Heart right ventricle (tissue), 16 donors: ENCODE results near the gene ZNF618. TPM values are rescaled to one million over a fixed set of nuclear protein-coding genes. Genes with fewer than 3 reads are reported as not detected.

ENCODE experiments used
- ATAC-seq, 8 donors: fragments of 200-7000 bp; cut with Tn5 transposase; one replicate each; pipeline ENCODE4 v1.9.1; 2020; ENCODE audit warnings: mild to moderate bottlenecking in 8 of 8, moderate library complexity in 8 of 8, moderate number of reproducible peaks in 1 of 8
- DNase-seq, 2 donors: peaks; one replicate each; pipeline ENCODE4 v3.0.0-alpha.2; 2020
- H3K27ac ChIP-seq, 10 donors: fragments of 200-600 bp; sonication (generic) in 2 of 10; one replicate each; pipeline versions ENCODE4 v1.5.0 to v1.8.0; 2020 to 2022; ENCODE audit warnings: mild to moderate bottlenecking in 3 of 10
- H3K27me3 ChIP-seq, 7 donors: fragments of 200-600 bp; one replicate each; pipeline ENCODE4 v1.8.0; 2021 to 2022; ENCODE audit warnings: mild to moderate bottlenecking in 2 of 7
- H3K36me3 ChIP-seq, 9 donors: fragments of 200-600 bp; sonication (generic) in 1 of 9; one replicate each; pipeline versions ENCODE4 v1.5.0 to v1.8.0; 2020 to 2022; ENCODE audit warnings: mild to moderate bottlenecking in 2 of 9
- H3K4me1 ChIP-seq, 9 donors: fragments of 200-600 bp; sonication (generic) in 1 of 9; one replicate each; pipeline versions ENCODE4 v1.5.0 to v1.8.0; 2020 to 2022; ENCODE audit warnings: mild to moderate bottlenecking in 4 of 9
- H3K4me3 ChIP-seq, 10 donors: fragments of 200-600 bp; sonication (generic) in 2 of 10; one replicate each; pipeline versions ENCODE4 v1.5.0 to v1.8.0; 2020 to 2022; ENCODE audit warnings: mild to moderate bottlenecking in 7 of 10, moderate library complexity in 2 of 10
- H3K9me3 ChIP-seq, 11 donors: fragments of 200-600 bp in 10 of 11; sonication (generic) in 2 of 11; one replicate each; pipeline versions ENCODE4 v1.5.0 to v1.8.0; 2013 to 2022; ENCODE audit warnings: mild to moderate bottlenecking in 2 of 11, control low read depth in 1 of 11, moderate library complexity in 1 of 11
- WGBS, 2 donors: extraction: QIAGEN DNeasy Blood & Tissue Kit; methylation state at CpG; one replicate each; pipeline ENCODE4 v1.1.7; 2013; ENCODE audit warnings: inconsistent platforms in 1 of 2; 5-methylcytosine and 5-hydroxymethylcytosine counted together
- intact Hi-C, 10 donors: fragments of 100-400 bp; cut with DNase I; formaldehyde crosslinking; loops; one replicate each; pipeline versions ENCODE4 v1.11.1 to v1.14.2; 2022
- polyA plus RNA-seq, 2 donors: library from polyadenylated mRNA; stranded (reverse); fragments of 200-250 nt; gene quantifications; one replicate each; pipeline ENCODE4 v1.2.3, GENCODE V29; 2013
- total RNA-seq, 10 donors: library from RNA; stranded (reverse); fragmentation: NEBNext Ultra II Directional in 3 of 10; extraction: Animal tissue kit (Norgen Biotek cat#: 25700) in 3 of 10; gene quantifications; one replicate each; pipeline versions ENCODE4 v1.2.1 to v1.2.4, GENCODE V29; 2021 to 2023
- TF ChIP-seq, protein P1 (sequence below), 9 donors: fragments of 200-600 bp; sonication (generic) in 2 of 9; IDR thresholded peaks; one replicate each; pipeline versions ENCODE4 v1.5.0 to v1.8.0; 2021 to 2022; ENCODE audit warnings: antibody characterized with exemption in 9 of 9, mild to moderate bottlenecking in 5 of 9, moderate library complexity in 1 of 9
- donor health status: Arrhythmogenic right ventricular cardiomyopathy.
- donor health status: ischemic (EF 13 %, LVEDD 7.1; RV severe dilation, severe dysfunction).
- donor health status: healthy with polysubstance abuse.
- donor health status: DM: no; HTN: yes; CAD: no.
- donor health status: DM: no; HTN: no; CAD: no.
- donor health status: ischemic (EF 25% LVEDD 6.9; RV normal size, moderate dysfunction).
- donor health status: ischemic (EF 25% LVEDD 5.7; RV mildly dilated, moderate dysfunction).
- donor health status: healthy.
- donor health status: DM: yes; HTN: yes; CAD: no.
- donor health status: Ischemic cardiomyopathy.
- donor health status: ischemic (EF 35%, LVEDD 5.7; RV mildly dilated, moderate dysfunction).
- donor health status: nonischemic (EF 11% LVEDD 7.7; RV severe dilation, severe dysfunction).
- donor health status: DM: yes; HTN: yes; CAD: no.
- donor health status: PGD.
- donor health status: ischemic (EF 29% LVEDD 5.4; RV normal size, mild dysfunction).
- donor health status: nonischemic (EF 23%, LVEDD 6.1; RV moderate dilation, normal function).

Gene ZNF618
- total and polyA plus RNA-seq, 12 donors = 0.59 to 2.5 (median 1.6) TPM

DNA sequence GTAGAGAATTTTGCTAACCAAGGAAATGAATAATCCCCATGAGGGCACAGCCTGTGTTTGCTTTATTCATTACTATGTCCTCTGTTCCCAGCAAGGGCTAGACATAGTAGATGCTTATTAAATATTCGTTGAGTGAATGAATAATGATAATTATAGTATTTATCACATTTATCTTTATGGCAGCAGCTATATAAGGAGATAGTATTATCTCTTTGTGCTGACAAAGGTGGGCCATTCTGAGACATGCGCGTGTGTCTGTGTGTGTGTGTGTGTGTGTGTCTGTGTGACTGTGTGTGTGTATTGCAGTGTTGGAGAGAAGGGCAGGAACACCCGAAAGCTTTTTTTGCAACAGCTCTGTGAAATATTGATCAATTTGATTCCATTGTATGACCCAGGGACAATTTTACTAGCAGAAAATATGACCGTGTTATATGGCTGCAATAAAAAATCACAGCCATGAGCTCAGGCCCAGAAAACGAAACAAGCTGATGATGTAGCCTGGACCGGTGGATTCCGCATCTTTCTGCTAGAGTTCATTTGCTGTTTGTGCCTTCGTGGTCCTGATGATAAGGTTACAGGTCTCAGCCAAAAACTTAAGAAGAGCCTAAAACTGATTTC lies 39.8 kb downstream of the ZNF618 start:
- ATAC-seq = no peak
- no peaks in the 10 kb centered on the region for H3K27me3 ChIP-seq
- WGBS, 2 donors = 95 to 96% methylated on average over 9 of the region's 9 CpGs
- TF ChIP-seq, protein P1, sequence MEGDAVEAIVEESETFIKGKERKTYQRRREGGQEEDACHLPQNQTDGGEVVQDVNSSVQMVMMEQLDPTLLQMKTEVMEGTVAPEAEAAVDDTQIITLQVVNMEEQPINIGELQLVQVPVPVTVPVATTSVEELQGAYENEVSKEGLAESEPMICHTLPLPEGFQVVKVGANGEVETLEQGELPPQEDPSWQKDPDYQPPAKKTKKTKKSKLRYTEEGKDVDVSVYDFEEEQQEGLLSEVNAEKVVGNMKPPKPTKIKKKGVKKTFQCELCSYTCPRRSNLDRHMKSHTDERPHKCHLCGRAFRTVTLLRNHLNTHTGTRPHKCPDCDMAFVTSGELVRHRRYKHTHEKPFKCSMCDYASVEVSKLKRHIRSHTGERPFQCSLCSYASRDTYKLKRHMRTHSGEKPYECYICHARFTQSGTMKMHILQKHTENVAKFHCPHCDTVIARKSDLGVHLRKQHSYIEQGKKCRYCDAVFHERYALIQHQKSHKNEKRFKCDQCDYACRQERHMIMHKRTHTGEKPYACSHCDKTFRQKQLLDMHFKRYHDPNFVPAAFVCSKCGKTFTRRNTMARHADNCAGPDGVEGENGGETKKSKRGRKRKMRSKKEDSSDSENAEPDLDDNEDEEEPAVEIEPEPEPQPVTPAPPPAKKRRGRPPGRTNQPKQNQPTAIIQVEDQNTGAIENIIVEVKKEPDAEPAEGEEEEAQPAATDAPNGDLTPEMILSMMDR (IDR thresholded peaks at IDR 0.05) = no peak
- H3K36me3 ChIP-seq = no peaks in the 10 kb centered on the region
- H3K4me3 ChIP-seq = no peak overlapping the region
- no peaks in the 10 kb centered on the region for H3K9me3 ChIP-seq
- DNase-seq = no peak
- no peak overlapping the region for H3K27ac ChIP-seq
- H3K4me1 ChIP-seq = peaks cover 0 to 13% (median 4%) of the 10 kb centered on the region in 9 donors
- intact Hi-C loops = no loop called here

DNA sequence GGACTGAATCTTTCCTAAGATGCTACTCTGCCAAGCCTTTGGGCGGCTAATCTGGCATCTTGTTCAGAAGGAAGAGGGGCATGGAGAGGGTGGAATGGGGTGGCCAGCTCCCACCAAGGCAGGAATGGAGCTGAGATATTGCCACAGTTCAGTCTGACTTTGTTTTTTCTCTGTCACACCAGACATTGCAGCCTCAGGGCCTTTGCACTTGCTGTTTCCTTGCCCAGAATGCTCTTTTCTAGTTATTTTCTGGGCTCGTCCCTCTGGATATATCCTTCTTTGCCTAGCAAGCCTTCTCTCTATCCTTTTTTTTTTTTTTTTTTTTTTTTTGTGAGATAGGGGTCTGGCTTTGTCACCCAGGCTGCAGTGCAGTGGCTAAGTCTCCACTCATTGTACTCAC lies 40.8 kb downstream of the ZNF618 start:
- 97 to 100% methylated on average over 2 of the region's 2 CpGs for WGBS, 2 donors
- no peak for DNase-seq
- no peaks in the 10 kb centered on the region for H3K27me3 ChIP-seq
- TF ChIP-seq, protein P1 (IDR thresholded peaks at IDR 0.05) = no peak
- H3K27ac ChIP-seq = no peak overlapping the region
- no peak for ATAC-seq
- no peaks in the 10 kb centered on the region for H3K9me3 ChIP-seq
- peaks cover 0 to 13% (median 4%) of the 10 kb centered on the region in 9 donors for H3K4me1 ChIP-seq
- intact Hi-C loops = no loop called here
- no peaks in the 10 kb centered on the region for H3K36me3 ChIP-seq
- H3K4me3 ChIP-seq = no peak overlapping the region

DNA sequence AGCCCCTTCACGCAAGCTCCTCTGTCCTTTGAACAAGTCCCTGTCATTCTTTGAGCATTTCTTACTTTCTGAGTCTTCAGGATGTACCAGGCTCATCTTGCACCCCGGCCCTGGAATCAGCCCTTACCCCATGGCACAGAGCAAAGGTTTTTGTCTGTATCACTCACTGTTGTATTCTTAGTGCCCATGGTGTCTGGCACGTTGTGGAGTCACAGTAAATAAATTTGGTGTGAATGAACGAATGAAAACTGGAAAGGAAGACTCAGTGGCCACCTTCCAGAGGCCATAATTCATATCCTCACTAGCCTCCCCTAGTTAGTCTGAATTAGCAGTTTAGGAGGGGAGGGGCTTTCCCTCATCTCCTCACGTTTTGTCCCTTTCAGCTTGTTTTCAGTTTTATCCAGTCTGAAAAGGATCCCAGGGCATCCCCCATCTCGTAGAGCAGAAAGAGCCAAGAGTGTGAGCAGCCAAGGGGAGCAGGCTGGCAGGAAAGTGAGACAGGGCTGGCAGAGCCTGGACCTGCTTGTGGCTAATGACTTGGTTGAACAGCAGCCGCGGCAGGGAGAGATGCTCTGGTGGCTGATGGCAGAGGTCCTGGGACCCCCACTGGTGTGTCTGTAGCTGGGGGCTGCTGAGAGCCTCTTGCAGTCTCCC lies 42.7 kb downstream of the ZNF618 start:
- ATAC-seq = no peak
- H3K4me3 ChIP-seq = no peak overlapping the region

DNA sequence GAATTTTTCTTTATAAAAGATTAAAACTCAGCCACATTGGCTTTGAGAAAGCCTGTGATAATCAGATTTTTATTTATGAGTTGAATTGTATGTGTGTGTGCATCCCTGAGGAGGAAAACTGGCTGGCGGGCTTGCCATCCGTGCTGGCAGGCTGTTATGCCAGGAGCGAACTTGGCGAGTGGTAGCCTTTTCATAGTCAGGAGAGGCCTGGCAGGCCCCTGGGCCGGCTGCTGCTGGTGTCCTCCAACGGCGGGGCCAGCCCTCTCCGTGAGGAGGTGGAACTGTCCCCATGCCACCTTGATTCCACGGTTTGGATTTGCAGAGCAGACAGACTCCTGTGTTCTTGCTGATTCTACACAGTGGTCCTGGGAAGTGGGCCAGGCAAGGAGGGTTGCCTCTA lies 43.3 kb downstream of the ZNF618 start:
- no peaks in the 10 kb centered on the region for H3K27me3 ChIP-seq
- H3K27ac ChIP-seq = no peak overlapping the region
- H3K4me3 ChIP-seq = no peak overlapping the region
- TF ChIP-seq, protein P1 (IDR thresholded peaks at IDR 0.05) = no peak
- ATAC-seq (no peak), DNase-seq (no peak)
- peaks cover 0 to 22% (median 6%) of the 10 kb centered on the region in 11 donors for H3K9me3 ChIP-seq
- no peaks in the 10 kb centered on the region for H3K36me3 ChIP-seq
- H3K4me1 ChIP-seq = peaks cover 0 to 6% (median 0%) of the 10 kb centered on the region in 9 donors
- WGBS, 2 donors = 89 to 93% methylated on average over 9 of the region's 9 CpGs
- intact Hi-C loops = no loop called here

More for the DNA sequence above, 42.7 kb downstream of the ZNF618 start:
- H3K27me3 ChIP-seq = no peaks in the 10 kb centered on the region
- no peak for DNase-seq
- TF ChIP-seq, protein P1 (IDR thresholded peaks at IDR 0.05) = no peak
- H3K36me3 ChIP-seq = no peaks in the 10 kb centered on the region
- no peak overlapping the region for H3K27ac ChIP-seq
- intact Hi-C loops = no loop called here
- peaks cover 0 to 10% (median under 1%) of the 10 kb centered on the region in 9 donors for H3K4me1 ChIP-seq
- 86 to 92% methylated on average over 8 of the region's 8 CpGs for WGBS, 2 donors
- H3K9me3 ChIP-seq = peaks cover 0 to 19% (median 6%) of the 10 kb centered on the region in 11 donors
